Endothelial cell of coronary artery (primary cell): ENCODE data around the gene SPAM1. TPM values are rescaled to one million over a fixed set of nuclear protein-coding genes. Genes with fewer than 3 reads are reported as not detected.

Experiments
- total RNA-seq: library from RNA; depleted of rRNA; stranded (reverse); fragments of >200 nt; gene quantifications from 2 replicates; pipeline ENCODE4 v1.2.3, GENCODE V29; 2014

The SPAM1 gene
- not detected in 2 replicates for total RNA-seq

DNA sequence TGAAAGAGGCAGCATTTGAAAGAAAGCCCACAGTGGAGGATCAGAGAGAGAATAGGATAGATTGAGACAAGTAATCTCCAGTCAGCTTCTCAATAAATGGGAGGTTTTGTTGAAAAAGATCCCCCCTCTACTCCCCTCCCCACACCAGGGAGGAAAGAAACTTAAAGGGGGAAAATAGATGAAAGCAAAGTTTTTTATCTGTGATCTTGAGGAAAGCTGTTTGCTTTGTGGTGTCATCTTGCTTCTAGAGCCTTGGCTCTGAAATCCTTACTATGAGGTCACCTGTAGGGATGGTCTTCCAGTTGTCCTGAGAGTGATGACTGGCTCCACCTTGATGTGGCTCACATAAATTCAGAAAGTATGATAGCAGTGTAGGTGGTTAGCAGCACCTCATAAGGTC lies at the start of gene SPAM1:
SPAM1 (plus strand) TSS at position 301 of the 400 bp plus-strand sequence. CDS start 28,330 bp downstream, outside the sequence.

Other genes with a start within 250 kb of the SPAM1 start
- 7.7 and 11.7 TPM in 2 replicates for gene WASL, start 176.2 kb upstream of the SPAM1 start, total RNA-seq
- under 0.01 TPM in 1 of 2 replicates, not detected in the other for gene HYAL4, start 80.1 kb upstream of the SPAM1 start, total RNA-seq
- gene TMEM229A, start 107.8 kb downstream of the SPAM1 start, total RNA-seq = not detected in 2 replicates